OCI-LY7 (cell line): ENCODE measurements around the gene POU4F3.

Experiments
- EZH2phosphoT487 ChIP-seq: fragments of 200-600 bp; sonication (generic); IDR thresholded peaks from 2 replicates; pipeline ENCODE4 v1.6.1; 2018; ENCODE audit warnings: low read depth, borderline replicate concordance, mild to moderate bottlenecking, mixed run types, antibody characterized with exemption, low read length, moderate library complexity, mixed read lengths
- TF ChIP-seq, protein P1 (sequence below): fragments of 200-600 bp; sonication (generic); conservative IDR thresholded peaks from 2 replicates; pipeline ENCODE4 v1.5.1; 2014; ENCODE audit warnings: mild to moderate bottlenecking, antibody characterized with exemption, low read length, moderate library complexity, mixed read lengths

DNA sequence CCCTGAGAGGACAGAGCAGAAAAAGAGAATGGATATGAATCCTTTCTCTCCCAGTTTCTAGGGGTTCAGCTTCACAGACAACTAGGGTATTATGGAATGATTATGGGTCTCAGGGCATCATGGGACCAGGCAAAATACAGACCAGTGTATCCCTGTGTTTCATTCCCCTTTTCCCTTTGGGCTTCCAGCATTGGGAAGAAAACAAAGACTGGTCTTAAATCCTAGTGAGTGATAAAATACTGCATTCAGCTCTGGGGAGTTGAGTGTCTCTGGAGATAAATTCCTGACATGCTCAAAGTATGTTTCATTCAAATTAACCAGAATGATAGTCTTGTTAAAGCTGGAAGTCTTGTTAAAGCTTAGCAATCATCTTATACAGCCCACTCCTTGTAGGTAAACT lies 2.4 kb upstream of the POU4F3 start:
- TF ChIP-seq, protein P1, sequence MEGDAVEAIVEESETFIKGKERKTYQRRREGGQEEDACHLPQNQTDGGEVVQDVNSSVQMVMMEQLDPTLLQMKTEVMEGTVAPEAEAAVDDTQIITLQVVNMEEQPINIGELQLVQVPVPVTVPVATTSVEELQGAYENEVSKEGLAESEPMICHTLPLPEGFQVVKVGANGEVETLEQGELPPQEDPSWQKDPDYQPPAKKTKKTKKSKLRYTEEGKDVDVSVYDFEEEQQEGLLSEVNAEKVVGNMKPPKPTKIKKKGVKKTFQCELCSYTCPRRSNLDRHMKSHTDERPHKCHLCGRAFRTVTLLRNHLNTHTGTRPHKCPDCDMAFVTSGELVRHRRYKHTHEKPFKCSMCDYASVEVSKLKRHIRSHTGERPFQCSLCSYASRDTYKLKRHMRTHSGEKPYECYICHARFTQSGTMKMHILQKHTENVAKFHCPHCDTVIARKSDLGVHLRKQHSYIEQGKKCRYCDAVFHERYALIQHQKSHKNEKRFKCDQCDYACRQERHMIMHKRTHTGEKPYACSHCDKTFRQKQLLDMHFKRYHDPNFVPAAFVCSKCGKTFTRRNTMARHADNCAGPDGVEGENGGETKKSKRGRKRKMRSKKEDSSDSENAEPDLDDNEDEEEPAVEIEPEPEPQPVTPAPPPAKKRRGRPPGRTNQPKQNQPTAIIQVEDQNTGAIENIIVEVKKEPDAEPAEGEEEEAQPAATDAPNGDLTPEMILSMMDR, result no peak
- no peak for TF ChIP-seq EZH2phosphoT487
